ENCODE results near the gene NCKAP5. TPM values are rescaled to one million over a fixed set of nuclear protein-coding genes. Genes with fewer than 3 reads are reported as not detected.

Gene NCKAP5
- total and polyA plus RNA-seq, 4 donors: 0.57 to 2.8 (median 2.4) TPM

GRCh38 chr2:133142087-133142486 lies 426.2 kb downstream of the NCKAP5 start (continued):
- no peak for TF ChIP-seq REST (IDR thresholded peaks at IDR 0.05)
- no peak for TF ChIP-seq YY1 (IDR thresholded peaks at IDR 0.05)

- no peak for TF ChIP-seq ZBTB33 (IDR thresholded peaks at IDR 0.05)
- no peak for TF ChIP-seq MAX (IDR thresholded peaks at IDR 0.05)
- no peak for TF ChIP-seq JUND (IDR thresholded peaks at IDR 0.05)
- TF ChIP-seq ATF3 (IDR thresholded peaks at IDR 0.05): no peak
- TF ChIP-seq FOXA2 (IDR thresholded peaks at IDR 0.05): no peak
- no peak for TF ChIP-seq REST (IDR thresholded peaks at IDR 0.05)
- TF ChIP-seq FOXA1 (IDR thresholded peaks at IDR 0.05): no peak
- no peak for TF ChIP-seq SP1 (IDR thresholded peaks at IDR 0.05)
- no peak for TF ChIP-seq NR2F2 (IDR thresholded peaks at IDR 0.05)
- TF ChIP-seq RAD21 (IDR thresholded peaks at IDR 0.05): no peak
- TF ChIP-seq YY1 (IDR thresholded peaks at IDR 0.05): no peak
- no peak for TF ChIP-seq GABPA (IDR thresholded peaks at IDR 0.05 in 1 of 2, conservative IDR thresholded peaks at IDR 0.05 in 1 of 2)
- no peak for TF ChIP-seq TAF1 (conservative IDR thresholded peaks at IDR 0.05)
- TF ChIP-seq HNF4G (IDR thresholded peaks at IDR 0.05): no peak
- no peak for TF ChIP-seq CTCF (IDR thresholded peaks at IDR 0.05; ENCODE audit: low read depth, low read length, missing input control)
- TF ChIP-seq EGR1 (IDR thresholded peaks at IDR 0.05; ENCODE audit: low read depth in 2 of 2): no peak
- H3K27ac ChIP-seq (ENCODE audit: low read depth in 1 of 2, low read length in 2 of 2): no peak overlapping the region
- H3K27me3 ChIP-seq (ENCODE audit: control insufficient read depth in 4 of 4, insufficient read depth in 4 of 4, low read length in 3 of 4): no peaks in the 10 kb centered on the region
- no peak for DNase-seq (ENCODE audit: low spot score)
- no peak overlapping the region for H3K4me3 ChIP-seq (ENCODE audit: low read depth in 1 of 3, low read length in 3 of 3)
- H3K4me1 ChIP-seq (ENCODE audit: control insufficient read depth in 4 of 4, insufficient read depth in 4 of 4, low read length in 3 of 4): peaks cover 0 to 2% (median 0%) of the 10 kb centered on the region in 4 donors
- 96% methylated on average over 1 of the region's 1 CpG for WGBS
- no peaks in the 10 kb centered on the region for H3K9me3 ChIP-seq (ENCODE audit: control insufficient read depth in 4 of 4, low read length in 3 of 4)
- H3K36me3 ChIP-seq (ENCODE audit: control insufficient read depth in 4 of 4, insufficient read depth in 3 of 4, low read depth in 1 of 4, low read length in 3 of 4): no peaks in the 10 kb centered on the region
- H3K9ac ChIP-seq (ENCODE audit: low read depth in 1 of 2, low read length in 2 of 2): no peak overlapping the region
Measured at GRCh38 chr2:133140620-133141019, 427.6 kb downstream of the NCKAP5 start.
